Measurements from ENCODE around the gene GCC1.

The GCC1 gene

DNA sequence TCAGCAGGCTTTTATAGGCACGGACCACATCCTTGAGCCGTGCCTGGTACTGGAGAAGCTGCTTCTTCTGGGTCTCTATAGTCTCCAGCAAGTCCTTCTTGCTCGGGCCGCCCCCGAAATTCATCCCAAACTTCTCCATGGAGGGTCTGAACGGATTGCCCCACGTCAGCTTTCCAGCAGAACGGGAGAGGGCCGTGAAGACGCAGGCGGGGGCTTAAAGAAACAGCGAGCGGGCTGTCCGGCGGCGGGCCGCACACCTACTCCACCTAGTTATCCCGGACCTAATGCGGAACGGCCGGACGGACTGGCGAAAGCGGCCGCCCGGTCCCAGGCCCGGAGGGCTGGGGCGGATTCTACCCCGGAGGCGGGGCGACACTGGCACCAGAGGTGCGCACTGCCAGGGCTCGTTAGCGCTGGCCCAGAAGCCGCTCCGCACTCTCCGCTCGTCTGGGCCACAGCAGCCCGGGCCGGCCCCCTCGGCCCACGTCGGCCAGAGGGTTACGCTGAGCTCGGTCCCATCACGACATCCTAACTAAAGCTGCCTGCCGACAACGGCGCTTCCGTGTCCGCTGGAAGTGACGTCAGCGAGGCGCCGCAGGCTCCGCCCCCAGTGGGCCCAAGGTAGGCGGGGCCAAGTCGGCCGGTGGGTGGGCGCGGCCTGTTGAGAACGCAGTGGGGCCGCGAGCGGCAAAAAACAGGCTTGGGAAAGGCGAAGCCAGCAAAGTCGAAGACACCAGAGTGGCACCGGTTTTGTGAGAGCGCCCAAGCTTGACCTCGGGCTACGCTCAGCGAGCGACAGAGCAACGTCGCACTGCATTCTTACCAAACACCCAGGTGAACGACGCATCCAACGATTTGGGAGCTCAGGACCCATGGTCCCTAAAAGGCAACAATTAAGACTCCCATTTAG is at the start of gene GCC1:
GCC1 (minus strand) TSS at position 553 of the 910 bp plus-strand sequence; CDS start at position 139, 414 bp downstream.
- peak; percentile 25 for DNase-seq

- no peak for DNase-seq
Observed at GRCh38 chr7:127632276-127632910, 47.0 kb upstream of the GCC1 start.

DNA sequence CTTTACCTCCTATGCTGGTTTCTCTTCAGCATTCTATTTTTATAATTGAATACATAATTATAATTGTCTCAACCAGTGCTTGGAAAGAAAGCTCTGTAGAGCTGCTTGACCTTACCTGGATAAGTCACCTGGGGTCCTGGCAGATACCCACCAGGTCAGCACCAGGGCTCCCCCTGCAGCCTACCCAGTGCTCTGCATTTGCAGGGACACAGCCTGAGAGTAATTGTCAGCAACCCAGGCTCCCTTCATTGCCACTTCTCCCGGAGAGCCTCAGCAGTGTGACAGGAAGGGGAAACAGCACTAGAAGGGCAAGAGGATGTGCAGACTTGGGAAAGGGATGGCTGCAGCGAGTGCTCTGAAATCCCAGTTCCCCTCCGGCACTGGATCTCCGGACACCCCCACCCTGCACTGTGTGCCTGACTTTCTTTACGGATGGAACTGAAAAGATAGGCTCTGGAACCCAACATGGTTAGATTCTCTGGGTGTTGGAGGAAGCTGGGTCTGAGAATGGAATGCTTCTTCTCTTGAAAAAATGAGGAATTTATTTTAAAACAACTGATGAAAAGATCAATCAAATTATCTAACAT is 44.0 kb upstream of the GCC1 start:
- no peak for DNase-seq

DNA sequence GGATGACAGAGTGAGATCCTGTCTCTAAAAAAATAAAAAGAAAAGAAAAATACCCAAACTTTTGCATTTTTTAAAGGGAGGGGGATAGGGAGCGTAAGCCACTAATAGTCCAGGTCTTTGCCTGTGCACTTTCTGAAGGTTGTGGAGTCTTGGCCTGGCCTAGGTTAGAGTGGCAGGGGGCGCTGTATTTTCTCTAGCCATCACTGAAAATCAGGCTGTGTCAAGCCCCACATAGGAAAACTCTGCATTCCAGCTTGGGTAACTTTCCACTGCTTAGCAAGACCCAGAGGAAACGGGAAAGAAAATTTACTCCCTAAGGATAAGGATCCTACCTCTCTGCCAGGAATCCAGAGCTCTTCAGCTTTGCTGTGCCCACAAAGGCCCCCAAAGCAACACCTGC is 43.0 kb upstream of the GCC1 start:
- no peak for DNase-seq

- DNase-seq = no peak
Observed at GRCh38 chr7:127625331-127625730, 39.9 kb upstream of the GCC1 start.

- DNase-seq = no peak
Observed at GRCh38 chr7:127620406-127621233, 35.2 kb upstream of the GCC1 start.

GRCh38 chr7:127619681-127620405 is 34.4 kb upstream of the GCC1 start:
- DNase-seq = no peak

GRCh38 chr7:127618775-127619174 is 33.4 kb upstream of the GCC1 start:
- no peak for DNase-seq

DNA sequence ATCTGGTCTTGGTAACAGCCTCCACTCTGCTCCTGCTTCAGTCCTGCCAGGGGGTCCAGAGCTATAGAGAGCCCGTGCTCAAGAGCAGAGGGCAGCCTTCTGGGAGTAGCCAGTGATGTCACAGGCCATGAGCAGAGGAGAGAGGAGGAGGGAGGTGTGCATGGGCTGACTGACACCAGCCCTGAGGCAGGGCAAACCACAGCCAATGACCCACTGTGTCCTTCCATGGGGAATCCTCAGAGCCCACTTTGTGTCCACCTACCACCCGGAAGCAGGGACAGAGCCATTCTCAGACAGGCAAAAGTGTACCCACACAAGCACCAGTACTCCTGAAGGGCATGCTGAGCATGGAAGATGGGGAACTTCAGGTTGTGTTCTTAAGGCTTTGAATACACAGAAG is 32.6 kb upstream of the GCC1 start, which contains the start of gene PAX4:
PAX4 (minus strand) TSS at position 101 of the 400 bp plus-strand sequence. CDS start 2,214 bp downstream, outside the sequence.
- no peak for DNase-seq

- DNase-seq = no peak
Observed at GRCh38 chr7:127616724-127617123, 31.3 kb upstream of the GCC1 start.

- no peak for DNase-seq
Observed at GRCh38 chr7:127612263-127612662, 26.9 kb upstream of the GCC1 start.

GRCh38 chr7:127609297-127609696 is 23.9 kb upstream of the GCC1 start:
- no peak for DNase-seq

DNA sequence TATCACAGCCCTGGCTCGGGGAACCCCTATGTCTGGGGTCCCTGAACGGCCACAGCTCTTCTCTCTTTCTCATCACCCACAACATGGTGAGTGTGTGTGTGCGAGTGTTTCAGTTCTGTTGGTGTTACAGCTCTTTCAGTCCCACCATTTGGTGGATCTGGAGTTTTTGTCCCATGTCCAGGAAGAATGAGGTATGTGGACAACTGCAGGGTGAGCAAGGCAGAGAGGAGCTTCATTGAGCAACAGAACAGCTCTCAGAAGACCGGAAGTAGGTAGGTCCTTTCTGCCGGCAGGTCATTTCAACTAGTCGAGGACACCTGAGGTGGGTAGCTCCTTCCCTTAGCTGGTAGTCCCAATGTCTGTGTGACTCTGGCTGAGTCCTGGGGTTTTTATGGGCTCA is 23.1 kb upstream of the GCC1 start:
- no peak for DNase-seq

DNA sequence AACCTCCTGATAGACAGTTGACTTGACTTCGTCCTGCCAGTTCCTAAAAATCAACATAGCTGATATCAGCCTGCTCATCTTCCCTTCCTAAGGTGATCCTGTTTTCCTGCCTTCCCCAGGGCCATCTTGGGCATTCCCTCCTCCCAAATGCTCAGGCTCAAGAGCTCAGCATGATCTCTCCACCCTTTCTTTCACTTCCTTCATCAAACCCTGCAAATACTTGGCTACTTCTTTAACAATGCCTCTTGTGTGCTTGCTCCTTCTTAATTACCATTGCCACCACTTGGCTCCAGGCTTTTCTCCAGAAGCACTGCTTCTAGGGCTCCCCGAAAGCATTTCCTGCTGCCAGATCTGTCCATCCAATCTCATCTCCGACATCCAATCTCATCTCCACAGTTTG is 15.5 kb upstream of the GCC1 start:
- DNase-seq = no peak

DNA sequence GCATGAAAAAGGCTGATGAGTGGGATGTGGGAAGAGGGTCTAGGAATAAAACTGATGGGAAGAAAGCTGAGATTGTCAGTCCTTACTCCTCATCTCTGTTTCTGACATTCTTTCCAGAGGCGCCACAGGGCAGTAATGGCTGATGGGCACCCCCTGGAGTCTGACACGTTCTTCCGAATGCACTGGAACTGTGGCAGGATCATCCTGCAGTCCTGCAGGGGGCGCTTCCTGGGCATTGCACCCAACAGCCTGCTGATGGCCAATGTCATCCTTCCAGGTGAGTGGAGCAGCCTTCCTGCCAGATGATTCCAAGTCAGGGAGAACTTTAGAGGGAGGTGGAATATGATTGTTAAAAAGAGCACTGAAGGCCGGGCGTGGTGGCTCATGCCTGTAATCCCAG is 12.9 kb upstream of the GCC1 start:
- no peak for DNase-seq

DNA sequence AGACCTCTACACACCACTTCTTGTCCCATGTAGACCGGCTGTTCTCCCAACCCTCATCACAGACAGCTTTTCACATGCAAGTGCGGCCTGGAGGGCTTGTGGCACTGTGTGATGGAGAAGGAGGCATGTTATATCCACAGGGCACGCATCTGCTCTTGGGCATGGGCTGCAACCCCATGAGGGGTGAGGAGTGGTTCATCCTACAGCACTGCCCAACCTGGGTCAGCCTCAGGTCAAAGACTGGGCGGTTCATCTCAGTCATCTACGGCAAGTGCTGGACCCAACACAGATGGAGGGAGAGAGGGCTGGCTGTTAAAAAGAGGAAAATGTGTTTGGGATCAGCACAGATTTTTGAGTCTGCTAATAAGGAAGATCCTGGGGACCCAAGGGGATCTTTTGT is 10.3 kb upstream of the GCC1 start:
- DNase-seq = no peak

DNA sequence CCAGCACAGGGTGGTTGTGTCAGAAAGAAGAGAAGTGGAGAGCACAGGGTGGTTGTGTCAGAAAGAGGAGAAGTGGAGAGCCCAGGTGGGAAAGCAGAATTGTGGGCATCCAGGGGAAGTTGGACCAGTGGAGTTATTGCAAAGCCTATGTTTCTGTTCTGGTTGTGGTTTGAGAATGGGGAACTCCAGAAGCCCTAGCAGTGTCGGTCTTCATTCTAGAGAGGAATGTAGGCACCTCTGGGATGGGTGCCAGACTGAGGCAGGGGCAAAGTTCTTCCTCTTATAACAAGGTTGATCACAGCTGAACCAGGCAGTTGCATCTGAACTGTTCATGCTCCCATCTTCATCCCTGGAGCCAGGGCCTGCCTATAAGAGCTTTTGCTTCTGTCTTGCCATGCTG is 9.1 kb upstream of the GCC1 start:
- DNase-seq = no peak

DNA sequence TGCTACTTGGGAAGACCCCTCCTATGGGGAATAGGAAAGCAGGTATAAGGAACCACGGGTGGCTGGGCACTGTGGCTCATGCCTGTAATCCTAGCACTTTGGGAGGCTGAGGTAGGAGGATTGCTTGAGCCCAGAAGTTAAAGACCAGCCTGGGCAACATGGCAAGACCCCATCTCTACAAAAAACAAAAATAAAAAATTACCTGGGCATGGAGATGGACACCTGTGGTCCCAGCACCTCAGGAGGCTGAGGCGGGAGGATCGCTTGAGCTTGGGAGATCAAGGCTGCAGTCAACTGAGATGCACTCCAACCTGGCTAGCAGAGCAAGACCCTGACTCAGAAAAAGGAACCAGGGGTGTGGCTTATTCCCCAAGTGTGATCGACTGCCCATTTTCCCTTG is 7.2 kb upstream of the GCC1 start:
- DNase-seq = no peak

- DNase-seq = no peak
Observed at GRCh38 chr7:127591591-127591990, 6.2 kb upstream of the GCC1 start.

DNA sequence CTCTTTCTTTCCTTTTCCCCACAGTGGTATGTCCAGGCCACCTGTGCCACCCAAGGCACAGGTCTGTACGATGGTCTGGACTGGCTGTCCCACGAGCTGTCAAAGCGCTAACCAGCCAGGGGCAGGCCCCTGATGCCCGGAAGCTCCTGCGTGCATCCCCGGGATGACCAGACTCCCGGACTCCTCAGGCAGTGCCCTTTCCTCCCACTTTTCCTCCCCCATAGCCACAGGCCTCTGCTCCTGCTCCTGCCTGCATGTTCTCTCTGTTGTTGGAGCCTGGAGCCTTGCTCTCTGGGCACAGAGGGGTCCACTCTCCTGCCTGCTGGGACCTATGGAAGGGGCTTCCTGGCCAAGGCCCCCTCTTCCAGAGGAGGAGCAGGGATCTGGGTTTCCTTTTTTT is 5.8 kb upstream of the GCC1 start:
- DNase-seq = no peak

DNA sequence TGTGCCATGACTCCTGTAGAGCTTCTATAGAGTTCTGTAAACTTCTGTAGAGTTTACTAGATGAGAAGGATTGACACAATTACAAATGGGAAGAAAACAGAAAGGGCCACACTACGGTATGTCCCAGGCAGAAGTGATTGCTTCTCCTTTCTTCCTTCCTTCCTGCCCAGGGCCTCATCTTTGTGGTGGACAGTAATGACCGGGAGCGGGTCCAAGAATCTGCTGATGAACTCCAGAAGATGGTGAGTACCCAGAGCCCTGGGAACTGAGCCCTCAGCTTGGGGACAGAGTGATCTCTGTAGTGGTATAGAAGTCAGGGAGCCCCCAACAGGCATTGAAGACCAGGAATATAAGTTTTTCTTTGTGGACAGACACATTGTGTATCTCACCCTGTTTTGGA is 4.5 kb upstream of the GCC1 start:
- DNase-seq = no peak
